Dedifferentiated amniotic fluid mesenchymal stem cell (primary cell): ENCODE data around the gene SGK1.

Source experiments
- DNase-seq: peaks from one replicate; pipeline ENCODE4 v3.0.0-alpha.2; 2016; ENCODE audit errors: extremely low spot score

The SGK1 gene

DNA sequence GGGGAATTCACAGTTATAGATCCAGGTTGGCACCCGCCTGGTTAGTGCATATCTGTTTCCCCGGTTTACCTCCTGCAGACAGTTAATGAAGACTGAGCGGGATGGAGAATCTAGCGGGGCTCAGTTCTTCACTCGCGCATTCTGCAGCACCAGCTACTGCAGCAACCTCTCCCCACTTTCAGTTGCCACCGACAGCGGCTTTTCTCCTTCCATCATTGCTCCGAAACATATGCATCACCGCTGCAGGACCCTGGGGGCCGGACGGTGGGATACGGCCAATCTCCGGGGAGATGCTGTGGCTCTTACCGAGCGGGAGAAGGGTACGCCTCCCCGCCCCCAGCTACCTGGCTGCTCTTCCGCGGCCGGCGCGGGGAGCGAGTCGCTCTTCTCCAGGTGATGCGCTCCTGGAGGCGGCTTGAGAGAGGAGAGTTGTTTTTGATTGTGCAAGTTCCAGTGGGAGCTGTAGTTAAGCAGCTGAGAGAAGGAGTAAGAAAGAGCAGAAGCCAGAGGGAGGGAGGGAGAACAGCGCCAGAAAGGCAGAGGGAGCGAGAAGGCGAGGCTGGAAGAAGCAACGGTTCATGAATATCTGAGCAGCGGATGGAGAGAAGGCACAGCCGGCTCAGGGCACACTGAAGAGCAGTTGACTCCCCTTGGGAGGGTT is at the start of gene SGK1:
Gene SGK1 (minus strand): TSS at position 642 of the 661 bp plus-strand sequence. CDS start 652 bp downstream, outside the sequence.
- DNase-seq, result no peak

DNA sequence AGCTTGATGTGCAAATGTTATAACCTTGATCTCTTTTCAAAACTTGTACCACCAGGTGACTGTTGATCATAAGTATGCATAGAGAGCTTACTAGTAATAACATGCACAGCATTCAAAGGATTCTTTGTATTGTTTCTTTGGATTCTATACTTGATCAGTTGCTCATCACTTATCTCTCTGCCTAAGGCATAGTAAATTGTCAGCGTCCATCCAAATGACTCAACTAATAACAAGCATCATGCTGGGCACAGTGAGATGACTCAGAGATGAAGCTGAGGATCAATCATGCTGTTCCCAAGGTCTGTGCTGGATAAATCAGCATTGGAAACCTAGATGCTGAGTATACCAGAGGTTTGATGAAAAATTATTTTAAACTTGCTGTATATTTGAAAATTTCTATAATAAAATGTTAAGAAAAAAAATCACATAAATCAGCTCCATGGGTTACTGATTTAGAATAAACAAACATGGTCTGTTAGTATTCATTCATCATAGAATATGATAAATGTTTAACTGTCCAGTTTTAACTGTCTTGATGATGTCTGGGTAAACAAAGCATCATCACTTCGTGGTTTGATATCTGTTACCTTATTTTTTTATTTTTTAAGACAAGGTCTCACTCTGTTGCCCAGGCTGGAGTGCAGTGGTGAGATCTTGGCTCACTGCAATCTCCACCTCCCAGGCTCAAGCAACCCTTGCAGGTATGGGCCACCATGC is 45.6 kb upstream of the SGK1 start:
- no peak for DNase-seq

DNA sequence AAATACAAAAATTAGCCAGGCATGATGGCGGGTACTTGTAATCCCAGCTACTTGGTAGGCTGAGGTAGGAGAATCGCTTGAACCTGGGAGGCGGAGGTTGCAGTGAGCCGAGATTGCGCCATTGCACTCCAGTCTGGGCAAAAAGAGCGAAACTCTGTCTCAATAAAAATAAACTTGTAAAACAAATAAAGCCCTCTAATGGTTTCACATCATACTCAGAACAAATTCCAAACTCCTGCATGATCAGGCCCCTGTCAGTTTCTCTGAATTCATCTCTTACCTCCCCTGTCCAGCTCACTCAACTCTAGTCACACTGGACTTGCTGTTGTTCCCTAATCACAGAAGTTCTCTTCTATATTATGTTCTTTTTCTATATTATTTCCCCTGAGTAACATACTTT is 43.1 kb upstream of the SGK1 start:
- DNase-seq, result no peak

DNA sequence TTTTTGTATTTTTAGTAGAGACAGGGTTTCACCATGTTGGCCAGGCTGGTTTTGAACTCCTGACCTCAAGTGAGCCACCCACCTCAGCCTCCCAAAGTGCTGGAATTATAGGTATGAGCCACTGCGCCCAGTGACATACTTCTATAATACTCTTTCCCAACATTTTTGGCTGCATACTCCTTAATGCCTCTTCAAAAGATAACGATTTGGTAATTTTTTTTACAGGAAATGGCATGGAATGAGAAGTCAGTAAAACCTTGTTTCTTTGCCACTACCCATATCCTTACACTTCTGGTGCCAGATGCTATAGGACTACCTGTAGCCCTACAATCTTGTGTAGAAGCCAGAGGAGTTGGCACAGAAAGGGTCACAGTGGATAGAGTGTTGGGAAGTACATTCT is 41.4 kb upstream of the SGK1 start:
- DNase-seq, result no peak

DNA sequence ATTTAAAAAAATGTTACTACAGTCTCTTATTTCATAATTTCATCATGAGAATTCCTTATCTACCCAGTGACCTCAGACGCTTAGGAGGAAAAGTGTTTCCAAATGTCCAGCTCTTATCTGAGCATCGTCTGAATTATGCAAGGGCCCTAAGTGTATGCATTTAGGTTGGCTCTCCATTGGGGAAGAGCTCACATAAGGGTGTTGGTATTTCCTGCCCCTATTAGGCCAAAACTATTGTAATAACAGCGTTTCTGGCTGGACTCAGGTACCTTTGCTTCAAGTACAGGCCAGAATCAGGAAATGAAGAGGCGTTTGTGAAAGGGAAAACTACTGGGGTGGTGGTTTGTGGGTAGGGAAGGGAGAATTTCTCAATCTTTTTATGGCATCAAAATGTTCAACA is 40.4 kb upstream of the SGK1 start:
- DNase-seq, result no peak

DNA sequence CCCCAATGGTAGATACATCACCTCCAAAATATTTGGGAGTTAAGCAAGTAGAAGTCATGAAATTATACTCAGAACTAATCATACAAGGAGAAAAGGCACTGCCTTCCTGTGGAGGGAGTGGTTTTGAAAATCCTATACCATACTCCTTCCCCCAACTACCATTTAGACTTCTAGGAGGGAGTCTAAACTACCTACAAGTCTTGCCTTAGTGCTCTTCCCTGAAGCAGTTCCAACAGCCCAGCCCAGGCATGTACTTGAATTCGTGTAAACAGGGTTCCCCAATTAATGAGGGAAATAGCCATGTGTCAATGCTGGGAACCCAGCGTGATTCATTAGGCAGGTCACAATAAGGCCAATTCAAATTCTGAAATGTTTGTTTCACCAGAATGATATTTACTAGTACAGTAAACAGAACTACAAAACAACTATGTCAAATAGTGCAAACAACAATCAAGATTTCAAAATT is 39.1 kb upstream of the SGK1 start:
- no peak for DNase-seq

DNA sequence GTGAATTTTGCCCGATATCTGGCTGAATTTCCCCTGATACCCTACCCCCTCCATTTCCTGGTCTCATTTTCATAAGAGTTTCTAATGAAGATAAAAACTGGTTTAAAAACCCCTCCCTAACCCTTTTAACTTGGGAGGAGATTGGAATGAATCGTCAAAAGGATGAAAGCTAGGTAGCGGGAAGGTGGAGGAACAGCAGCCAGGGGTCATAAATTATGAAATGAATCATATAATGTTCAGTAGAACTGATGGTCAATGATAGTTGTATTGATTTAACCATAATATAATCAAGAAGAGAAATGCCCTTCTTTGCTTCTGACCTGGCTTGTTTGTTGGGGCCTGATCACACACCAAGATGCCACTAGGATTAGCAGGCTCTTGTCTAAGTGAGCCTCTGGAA is 38.5 kb upstream of the SGK1 start:
- no peak for DNase-seq

DNA sequence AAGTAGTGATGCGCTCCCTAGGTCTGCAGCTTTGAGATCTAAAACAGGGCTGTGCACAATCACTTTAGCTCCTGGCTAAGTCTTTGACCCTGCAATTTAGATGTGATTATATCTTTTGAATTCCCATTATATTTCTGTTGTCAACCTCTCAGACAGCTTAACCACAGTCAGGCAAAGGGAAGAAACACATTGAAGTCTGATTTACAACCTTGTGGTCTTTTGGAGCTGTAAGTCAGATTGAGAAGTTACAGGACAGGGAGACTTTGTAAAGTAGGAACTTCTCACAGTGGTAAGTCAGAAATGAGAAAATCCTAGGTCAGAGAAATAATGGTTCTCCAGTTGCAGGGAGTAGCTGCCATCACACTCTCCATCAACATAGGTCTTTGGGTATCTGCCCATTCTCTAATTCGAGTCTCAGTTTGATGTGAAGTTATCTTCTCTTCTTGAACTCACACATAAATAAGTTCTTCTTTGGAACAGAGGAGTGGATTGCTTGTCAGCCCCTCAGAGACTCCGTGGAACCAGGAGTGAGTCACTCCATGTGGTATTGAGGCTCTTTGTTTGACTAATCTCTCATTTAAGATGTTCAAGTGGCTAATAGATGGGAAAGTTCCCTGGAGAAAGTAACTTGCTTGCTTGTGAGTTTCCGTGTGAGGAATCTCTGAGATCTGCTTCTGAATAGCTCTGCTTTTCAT is 35.0 kb upstream of the SGK1 start:
- no peak for DNase-seq

DNA sequence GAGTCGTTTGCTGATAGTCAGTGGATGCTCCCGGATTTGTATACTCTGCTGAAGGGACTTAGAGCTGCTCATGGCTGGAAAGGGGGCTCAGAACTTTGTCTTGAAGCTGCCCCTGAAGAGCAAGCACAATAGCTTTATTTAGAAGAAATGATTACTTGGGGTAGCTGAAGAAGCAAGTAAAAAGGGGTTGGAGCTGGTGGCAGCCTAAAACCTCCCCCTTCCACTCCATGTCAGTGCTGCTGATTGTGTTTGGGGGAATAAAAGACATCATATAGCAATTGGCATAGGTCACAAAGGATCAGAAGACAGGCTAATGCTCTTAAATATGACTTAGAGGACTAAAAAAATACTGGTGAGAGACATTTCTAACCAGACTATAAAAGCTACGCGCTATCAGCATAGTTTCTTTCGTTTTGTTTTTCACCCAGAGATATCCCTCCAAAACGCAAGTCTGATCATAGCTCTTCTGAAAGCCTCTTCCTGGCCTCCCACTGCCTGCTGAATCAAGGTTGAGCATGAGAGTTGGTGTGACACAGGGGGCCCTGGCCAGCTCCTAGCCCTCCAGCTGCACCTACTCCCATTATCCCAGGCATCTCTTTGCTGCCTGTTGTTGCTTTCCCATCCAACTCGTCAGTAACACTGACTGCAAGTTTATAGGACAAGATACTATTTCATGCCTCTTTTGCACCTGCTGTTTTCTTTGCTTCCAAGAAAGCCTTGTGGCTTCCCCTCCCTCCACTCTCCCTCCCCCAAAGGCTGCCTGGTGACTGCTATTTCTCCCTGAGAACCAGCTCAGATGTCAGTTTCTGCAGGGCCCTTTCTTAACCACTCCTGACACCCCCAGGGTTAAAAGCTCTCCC is 33.9 kb upstream of the SGK1 start:
- no peak for DNase-seq

DNA sequence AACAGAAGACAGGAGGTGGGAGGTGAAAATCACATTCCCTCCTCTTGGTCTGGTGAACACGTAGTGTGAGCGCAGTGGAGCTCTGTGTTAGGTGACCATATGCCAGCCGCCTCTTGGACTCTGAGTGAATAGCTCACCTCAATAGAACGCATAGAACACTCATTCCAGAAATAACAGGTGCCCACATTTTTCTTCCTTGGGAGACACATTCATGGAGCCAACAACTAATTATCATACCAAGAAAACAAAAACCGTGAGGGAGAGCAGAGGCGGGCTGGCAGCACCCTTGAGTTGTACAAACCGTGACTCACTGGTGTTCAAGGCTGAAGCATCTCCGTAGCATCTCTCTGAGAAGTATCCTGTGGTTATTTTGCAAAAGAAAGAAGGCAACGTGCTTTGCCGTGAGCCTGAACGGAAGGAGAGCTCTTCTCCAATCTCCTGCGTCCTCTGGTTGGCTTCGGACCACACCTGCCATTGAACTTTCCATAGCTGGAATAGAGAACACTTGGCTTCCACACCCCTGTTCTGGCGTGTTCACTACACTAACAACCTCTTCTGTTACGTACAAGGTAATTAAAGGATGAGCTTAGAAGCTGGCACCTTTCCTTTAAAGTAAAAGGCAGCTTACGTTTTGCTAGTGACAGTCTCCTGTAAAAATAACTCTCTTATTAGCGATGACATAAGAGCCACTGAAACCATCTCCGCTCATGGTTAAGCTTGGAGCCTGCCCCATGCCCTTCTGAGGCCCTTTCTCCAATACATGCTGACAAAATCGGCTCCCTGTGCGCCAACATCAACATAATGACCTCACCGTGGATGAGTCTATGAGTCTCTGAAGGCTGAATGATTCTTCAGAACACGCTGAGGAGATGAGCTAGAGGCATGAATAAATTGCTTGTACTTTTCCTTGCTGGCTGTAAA is 30.2 kb upstream of the SGK1 start:
- DNase-seq, result peak; percentile 86

DNA sequence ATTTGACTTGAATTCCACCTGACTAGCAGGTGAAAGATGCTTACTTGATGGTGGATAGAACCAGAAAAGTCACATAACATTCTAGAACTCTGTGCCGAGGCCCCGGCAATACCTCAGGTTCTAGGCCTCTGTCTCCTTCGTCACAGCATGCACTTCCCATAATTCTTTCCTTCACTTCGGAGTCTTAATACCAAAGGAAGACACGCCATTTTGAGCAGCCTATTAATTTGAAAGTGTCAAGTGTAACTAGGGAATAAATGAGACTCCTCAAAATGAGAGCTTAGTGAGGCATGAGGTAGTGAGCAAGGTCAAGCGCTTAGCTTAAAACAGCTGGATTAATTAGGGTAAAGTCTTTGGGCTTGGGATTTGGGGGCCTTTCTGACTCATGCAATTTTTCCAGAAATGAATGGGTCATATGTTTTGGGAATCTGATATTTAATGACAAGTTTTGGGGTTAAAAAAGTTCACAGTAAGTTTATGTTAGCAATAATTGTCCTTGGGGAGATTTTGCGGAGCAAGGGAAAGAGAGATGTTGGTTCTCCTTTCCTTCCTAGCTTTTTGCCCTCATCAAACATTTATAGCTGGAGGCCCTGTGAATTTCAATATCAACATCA is 29.1 kb upstream of the SGK1 start:
- DNase-seq, result no peak

DNA sequence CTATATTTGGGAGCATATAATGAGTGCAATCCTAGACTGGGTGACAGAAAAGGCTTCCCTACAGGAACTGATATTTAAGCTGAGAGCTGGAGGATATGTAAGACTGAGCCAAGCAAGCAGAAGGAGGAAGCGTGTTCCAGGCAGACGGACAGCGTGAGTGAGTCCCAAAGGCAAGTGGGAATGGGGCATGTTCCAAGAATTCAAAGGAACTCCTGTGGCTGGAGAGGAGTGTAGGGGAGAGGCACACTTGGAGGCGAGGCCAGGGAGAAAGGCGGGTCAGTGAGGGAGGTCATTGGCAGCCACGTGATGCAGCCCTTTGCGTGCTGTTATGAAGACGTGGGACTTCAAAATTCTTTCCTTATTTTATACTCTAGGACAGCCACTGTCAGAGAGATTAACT is 27.9 kb upstream of the SGK1 start:
- no peak for DNase-seq

DNA sequence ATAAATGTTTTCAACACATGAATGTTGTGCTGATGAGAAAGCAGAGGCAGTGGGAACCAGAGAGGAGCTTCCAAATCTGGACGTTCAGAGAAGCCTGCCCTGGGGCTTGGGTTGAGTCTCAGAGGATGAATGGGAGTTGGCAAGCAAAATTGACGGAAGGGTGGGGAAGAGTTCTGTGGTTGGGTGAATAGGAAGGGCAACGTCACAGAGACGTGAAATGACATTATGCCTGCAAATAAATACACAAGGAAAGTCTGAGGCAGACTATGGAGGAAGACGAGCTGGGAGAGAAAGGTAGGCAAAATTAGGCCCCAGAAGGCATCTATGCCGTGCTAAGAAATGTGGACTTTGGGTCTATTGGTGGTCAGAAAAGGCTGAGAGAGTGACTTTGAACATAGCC is 25.2 kb upstream of the SGK1 start:
- DNase-seq, result no peak

DNA sequence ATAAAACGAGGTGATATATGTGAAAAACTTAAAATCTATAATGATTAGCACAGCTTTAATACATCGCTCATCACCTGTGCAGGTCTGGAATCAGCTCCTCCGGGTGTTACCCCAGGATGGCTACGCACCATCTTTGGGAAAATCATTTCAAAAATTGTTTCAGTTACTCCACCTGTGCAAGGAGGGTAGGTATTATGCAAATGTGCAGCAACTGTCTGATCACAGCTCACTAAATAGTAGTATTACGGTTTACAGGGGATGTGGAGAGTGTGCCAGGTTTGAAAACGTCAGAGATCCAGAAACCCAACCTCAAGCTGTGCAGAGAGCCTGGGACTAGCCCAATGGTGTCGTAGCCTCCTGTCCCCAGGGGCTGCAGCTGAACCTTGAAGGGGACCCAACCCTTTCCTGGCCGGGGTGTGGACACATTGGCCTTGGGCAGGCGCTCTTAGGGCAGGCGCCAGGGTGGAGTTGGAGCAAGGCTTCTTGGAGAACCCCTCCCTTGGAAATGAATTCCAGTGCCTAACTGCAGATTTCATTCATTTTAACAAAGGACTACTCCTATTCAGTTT is 24.2 kb upstream of the SGK1 start:
- DNase-seq, result no peak

DNA sequence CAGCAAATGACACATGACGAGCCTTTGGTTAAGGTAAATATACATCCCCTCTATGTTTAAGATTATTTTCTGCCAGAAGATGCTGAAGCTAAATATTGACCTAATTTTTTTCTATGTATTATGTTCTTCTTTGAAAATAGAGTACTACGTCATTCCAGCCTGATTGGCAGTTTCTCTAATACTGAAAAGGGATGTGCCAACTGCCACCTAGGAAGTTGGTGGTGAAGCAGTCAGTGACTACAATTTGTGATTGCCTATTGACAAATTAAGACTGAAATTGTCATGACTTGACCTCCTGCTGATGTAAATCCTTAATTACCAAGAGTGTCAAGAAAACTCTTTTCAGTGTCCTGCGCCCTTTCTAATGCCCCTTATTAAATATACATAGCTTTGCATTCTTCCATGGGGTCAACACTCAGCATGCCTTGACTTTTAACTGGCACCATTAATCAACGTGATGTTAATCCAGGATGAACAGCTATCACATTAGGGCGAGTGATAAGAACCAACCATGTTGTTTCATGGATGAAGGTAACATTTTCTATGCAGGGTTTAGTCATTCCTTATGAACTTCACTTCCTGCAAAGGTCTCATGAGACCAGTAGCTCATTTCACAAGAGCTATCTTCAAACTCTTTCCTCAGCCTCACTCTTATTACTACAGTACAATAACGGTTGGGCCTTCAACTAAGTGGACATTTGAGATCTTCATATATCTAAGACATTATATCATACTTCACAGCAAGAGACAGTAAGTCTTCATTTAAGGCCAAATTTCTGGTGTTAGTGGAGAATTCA is 22.5 kb upstream of the SGK1 start:
- no peak for DNase-seq

DNA sequence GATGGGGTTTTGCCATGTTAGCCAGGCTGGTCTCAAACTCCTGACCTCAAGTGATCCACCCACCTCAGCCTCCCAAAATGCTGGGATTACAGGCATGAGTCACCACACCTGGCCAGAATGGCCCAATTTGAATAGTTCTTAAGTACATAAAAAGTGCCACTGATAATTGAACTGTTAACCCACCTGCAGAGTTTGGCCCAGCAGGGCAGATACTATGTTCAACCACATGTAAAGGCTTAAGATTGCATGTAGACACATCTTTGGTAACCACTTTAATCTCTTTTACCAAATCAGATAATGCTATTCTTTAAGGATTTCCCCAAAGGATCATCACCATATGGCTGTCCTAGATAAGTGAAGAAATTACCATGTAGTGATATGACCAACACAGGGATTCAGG is 21.3 kb upstream of the SGK1 start:
- DNase-seq, result no peak

DNA sequence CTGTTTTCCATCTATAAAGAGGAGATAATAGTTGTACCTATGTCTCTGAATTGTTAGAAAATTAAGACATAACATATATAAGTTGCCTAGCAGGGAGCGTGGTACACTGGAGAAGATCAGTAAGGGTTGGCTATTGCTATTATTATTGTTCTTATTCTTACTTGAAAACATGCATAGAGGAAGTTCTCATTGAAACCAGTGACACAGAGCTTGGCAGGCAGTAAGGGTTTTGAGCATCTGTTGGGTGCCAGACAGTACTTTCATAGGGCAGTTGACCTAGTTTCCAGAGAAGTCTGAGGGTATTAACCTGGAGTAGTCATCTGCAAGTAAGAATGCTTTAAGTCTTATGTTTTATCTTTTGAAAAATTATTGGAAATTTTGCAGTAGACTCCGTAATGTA is 13.3 kb upstream of the SGK1 start:
- DNase-seq, result no peak

DNA sequence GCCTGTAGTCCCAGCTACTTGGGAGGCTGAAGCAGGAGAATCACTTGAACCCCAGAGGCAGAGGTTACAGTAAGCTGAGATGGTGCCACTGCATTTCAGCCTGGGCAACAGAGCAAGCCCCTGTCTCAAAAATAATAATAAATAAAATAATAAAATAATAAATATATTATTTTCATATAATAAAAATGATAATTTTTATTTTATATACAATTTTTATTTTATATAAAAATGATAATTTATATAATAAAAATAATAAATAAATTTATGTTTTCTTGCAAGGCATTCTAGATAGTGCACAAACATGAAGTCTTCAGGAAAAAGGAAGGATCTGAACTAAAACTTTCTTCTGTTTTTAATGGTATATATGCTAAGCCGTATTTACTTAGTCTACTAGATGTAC is 12.6 kb upstream of the SGK1 start:
- DNase-seq, result no peak

DNA sequence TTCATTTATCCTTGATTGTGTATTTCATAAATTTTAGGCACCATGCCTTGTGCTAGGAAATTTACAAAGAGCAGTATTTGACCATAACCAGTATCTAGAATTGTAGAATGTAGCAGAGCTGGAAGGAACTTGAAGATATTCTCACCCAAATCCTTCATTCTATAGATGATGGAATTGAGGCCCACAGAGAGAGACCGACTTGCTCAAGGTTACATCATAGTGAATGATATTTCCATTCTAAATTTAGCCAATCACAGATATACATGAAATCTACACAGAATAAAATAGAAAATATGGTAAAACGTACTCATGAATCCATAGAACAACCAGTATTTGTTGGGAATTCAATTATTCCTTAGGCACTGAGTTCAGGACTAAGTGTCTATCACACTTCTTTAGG is 10.9 kb upstream of the SGK1 start:
- DNase-seq, result no peak
